NCI-H446 treated with DMSO at 0.1 percent for 48 hours (cell line): Measurements from ENCODE around the gene SLCO2A1.

Experiments used
- DNase-seq: peaks from one replicate; lab custom pipeline; 2025; lab: John Stamatoyannopoulos, UW

SLCO2A1 gene

DNA sequence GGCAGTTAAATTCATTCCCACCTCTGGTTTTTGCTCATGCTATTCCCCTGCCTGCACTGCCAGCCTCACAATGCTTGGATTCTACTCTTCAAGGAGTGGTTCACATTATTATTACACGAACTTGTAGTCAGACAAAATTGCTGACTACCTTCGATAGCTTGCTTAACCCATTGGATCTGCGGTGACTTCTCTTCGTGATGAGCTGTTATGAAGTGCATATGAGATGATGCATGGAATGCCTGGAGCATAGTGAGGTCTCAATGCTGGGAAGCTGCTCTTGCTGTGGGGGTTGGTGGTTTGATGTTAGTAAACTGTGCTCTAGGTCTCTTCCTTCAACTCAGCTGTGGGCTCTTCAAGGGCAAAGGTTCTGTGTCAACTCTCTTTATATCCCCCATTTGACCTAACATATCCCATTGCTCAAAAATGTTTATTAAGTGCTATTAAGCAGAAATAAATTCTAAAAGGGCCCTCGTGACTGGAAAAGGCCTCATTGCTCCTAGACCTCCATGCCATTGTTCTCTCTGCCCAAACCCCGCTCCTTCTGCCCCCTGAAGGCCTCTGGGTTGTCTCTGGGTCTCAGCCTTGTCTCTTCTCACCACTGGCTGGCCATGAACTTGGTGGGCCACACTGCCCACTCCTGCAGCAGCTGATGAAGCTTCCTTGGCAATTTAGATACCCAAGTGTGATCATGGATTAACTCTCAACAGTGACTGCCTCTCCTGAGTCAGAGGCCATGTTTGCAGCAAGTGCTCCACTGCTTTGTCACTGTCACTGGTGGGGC is 4.5 kb upstream of the SLCO2A1 start:
- no peak for DNase-seq

DNA sequence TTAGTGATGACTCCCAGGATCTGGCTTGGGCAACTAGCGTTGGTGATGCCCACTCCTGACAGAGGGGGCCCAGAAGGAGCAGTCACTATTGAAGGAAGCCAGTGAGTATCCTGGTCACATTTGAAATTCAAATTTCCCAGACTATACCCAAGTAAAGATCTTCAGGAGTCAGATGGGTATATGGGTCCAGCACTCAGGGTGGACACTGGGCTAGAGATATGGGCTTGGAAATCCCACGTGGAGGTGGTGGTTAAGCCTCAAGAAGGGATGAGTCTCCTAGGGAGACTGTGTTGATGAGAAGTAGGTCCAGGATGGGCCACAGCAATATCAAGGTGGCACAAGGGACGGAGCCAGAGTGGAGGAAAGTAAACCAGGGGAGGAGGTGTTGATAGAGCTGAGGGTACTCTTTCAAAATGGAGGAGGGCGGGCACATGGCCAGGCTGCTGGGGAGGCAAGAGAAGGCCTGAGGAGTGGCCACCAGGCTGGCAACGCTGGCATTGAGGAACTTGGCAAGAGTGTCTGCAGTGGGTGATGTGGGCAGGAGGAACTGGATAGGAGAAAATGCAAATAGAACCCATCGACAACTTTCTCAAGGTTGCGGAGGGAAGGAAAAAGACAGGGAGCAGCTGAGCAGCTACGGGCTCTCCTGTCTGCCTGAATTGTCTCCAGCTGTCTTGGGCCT is 3.7 kb upstream of the SLCO2A1 start:
- no peak for DNase-seq

GRCh38 chr3:134031348-134031915 is 1.7 kb upstream of the SLCO2A1 start:
- no peak for DNase-seq

- no peak for DNase-seq
Observed at GRCh38 chr3:134030379-134031347, 938 bp upstream of the SLCO2A1 start.

- no peak for DNase-seq
Observed at GRCh38 chr3:134029256-134029733, 430 bp downstream of the SLCO2A1 start.

GRCh38 chr3:134028486-134029255 is 1.1 kb downstream of the SLCO2A1 start:
- DNase-seq = no peak

DNA sequence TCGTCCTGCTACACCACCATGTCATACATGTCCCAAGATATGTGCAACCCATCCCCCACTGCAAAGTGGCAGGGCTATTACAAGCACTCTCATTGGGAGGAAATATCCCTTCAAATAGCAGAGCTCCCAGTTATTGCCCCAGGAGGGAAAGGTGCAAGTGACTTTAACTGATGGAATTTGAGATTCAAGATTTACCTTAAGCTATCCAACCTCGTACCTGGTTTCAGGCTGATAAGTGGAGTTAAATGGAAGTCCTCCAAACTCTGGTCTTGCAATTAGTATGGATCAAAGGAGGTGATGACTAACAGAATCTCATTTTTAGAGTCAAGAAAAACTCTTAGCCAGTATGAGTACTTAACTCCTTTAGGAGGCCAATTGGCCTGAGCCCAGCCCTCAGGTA is 2.1 kb downstream of the SLCO2A1 start:
- no peak for DNase-seq

- no peak for DNase-seq
Observed at GRCh38 chr3:134020135-134020680, 9.5 kb downstream of the SLCO2A1 start.

GRCh38 chr3:134018850-134019249 is 10.9 kb downstream of the SLCO2A1 start:
- DNase-seq = no peak

- no peak for DNase-seq
Observed at GRCh38 chr3:134018406-134018805, 11.3 kb downstream of the SLCO2A1 start.

DNA sequence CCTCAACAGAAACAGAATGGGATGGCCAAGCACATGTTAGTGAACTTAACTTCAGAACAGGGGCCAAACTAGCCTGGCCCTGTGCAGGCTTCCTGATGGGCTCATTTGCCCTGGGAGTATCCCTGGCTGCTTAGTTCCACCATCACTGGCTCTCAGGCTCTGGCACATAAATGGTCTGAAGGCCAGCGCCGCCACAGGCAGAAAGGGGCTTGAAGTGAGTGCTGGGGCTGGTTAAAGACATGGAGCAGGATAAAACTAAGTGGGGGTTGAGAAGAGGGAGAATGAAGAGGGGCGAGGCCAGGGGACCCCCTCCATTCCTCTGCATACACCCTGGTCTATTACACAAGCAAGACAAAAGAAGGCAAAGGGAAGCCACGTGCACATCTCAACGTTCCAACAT is 12.2 kb downstream of the SLCO2A1 start:
- no peak for DNase-seq

DNA sequence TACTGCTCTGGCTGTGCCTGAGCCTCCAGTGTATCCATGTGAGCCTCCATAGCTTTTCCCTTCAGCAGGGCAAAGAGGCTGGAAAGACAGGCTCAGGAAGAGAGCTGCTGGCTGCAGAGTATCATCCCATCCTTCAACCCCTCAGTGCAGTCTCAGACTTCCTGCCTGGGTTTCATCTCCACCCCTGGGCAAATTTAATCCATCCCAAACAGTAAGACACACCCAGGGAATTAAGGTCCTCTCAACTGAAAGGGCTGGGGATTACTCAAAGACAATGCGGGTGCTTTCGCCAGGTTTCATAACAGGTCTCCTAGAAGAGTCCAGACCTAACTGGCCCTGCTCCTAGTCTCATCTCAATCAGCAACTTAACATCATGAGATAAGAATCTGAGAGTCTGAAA is 15.5 kb downstream of the SLCO2A1 start:
- DNase-seq = no peak

DNA sequence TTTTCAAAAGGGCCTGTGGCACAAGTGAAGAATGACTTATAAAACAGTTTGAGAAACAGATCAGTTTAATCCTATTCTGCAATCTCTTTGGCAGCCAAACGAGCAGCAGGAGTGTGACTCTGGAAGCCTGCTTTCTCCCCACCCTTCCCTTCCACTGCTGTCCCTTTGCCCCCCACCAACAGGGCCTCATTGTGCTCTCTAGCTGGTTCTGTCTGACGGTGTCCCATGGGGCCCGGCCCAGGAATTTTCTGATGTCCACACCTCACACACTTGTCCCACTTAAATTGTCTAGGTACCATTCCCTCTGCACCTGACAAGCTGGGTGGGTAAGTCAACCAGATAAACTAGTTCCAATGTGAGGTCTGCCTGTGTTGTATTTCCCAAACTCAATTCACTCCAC is 16.4 kb downstream of the SLCO2A1 start:
- DNase-seq = no peak

GRCh38 chr3:134009345-134010000 is 20.3 kb downstream of the SLCO2A1 start:
- DNase-seq = no peak

- no peak for DNase-seq
Observed at GRCh38 chr3:134008630-134009156, 21.0 kb downstream of the SLCO2A1 start.

GRCh38 chr3:134007819-134008218 is 21.9 kb downstream of the SLCO2A1 start:
- no peak for DNase-seq

GRCh38 chr3:134004841-134005240 is 24.9 kb downstream of the SLCO2A1 start:
- no peak for DNase-seq

GRCh38 chr3:134003066-134003465 is 26.7 kb downstream of the SLCO2A1 start:
- DNase-seq = no peak

GRCh38 chr3:134002306-134002705 is 27.4 kb downstream of the SLCO2A1 start:
- no peak for DNase-seq

GRCh38 chr3:134001251-134001650 is 28.5 kb downstream of the SLCO2A1 start:
- DNase-seq = no peak
